SK-N-MC (cell line): ENCODE measurements around the gene DDAH1.

Experiments
- EZH2 ChIP-seq: fragments of 200-600 bp; sonication (generic); IDR thresholded peaks from one replicate; pipeline ENCODE4 v1.6.1; 2017; ENCODE audit warnings: antibody characterized with exemption
- POLR2AphosphoS5 ChIP-seq: IDR thresholded peaks from 2 replicates; pipeline ENCODE4 v1.6.1; 2012; ENCODE audit warnings: mild to moderate bottlenecking, low read depth, low read length, borderline replicate concordance

DNA sequence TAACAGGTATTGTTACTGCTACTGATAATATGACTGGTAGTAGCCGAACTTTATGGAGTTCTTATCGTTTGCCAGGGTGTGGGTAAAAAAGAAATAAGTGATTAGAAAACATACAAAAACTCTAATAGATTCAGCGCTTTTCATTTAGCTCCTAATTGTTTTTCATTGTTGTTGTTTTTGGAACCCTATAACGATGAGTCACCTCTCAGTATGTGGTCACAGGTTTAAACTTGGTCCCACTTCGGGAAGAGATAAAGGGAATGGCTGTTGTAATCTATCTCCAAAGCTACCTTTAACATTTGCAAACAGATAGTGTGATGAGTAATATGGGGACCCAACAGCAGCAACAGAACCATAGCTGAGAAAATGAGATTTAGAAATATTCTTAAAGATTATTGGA lies 125.9 kb downstream of the DDAH1 start:
- no peak for TF ChIP-seq POLR2AphosphoS5
- no peak for TF ChIP-seq EZH2
